ENCODE results near the gene ARSG. TPM values are rescaled to one million over a fixed set of nuclear protein-coding genes. Genes with fewer than 3 reads are reported as not detected.

Gene ARSG
- total RNA-seq, 2 donors from 2014 or later, result 4.4 to 14.1 TPM

DNA sequence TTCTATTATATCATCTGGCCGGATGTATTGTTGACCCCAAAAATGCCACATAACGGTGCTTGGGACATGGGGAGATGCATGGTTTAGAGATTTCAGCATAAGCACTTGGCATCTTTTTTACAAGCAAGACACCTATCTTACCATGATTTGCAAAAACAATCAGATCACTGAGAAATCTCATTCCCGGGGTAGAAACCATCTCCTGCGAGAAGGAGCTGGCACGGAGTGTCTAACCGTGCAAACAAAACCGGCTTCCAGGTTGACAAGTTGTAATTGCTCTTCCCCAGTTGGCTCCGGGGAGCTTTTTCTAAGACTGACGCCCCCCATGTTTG lies 1.4 kb upstream of the ARSG start:
- H3K27ac ChIP-seq (ENCODE audit: low read depth, low read length), result no peak overlapping the region
- H3K27me3 ChIP-seq (ENCODE audit: control insufficient read depth, insufficient read depth, low read length, poor library complexity, severe bottlenecking), result peaks cover 57% of the 10 kb centered on the region
- no peak overlapping the region for H3K27ac Mint-ChIP-seq
- no peak for DNase-seq
- peak overlapping the region; percentile 84 for H3K4me3 ChIP-seq (ENCODE audit: low read length)
- H3K4me1 ChIP-seq (ENCODE audit: control insufficient read depth, insufficient read depth, low read length), result no peaks in the 10 kb centered on the region
- H3K9me3 Mint-ChIP-seq, result no peaks in the 10 kb centered on the region
- peaks cover 65% of the 10 kb centered on the region for H3K27me3 Mint-ChIP-seq (ENCODE audit: insufficient read depth)
- peak overlapping the region; percentile 61 for H3K4me3 Mint-ChIP-seq
- TF ChIP-seq CTCF (conservative IDR thresholded peaks at IDR 0.05), result no peak
- H3K9ac ChIP-seq (ENCODE audit: extremely low read depth, low read length, poor library complexity, severe bottlenecking), result no peak overlapping the region
- no peaks in the 10 kb centered on the region for H3K9me3 ChIP-seq (ENCODE audit: control insufficient read depth, low read length)
- H3K36me3 ChIP-seq (ENCODE audit: control insufficient read depth, insufficient read depth, low read length), result no peaks in the 10 kb centered on the region
- H3K36me3 Mint-ChIP-seq (ENCODE audit: low read depth), result no peaks in the 10 kb centered on the region
- peaks cover 21% of the 10 kb centered on the region for H3K4me1 Mint-ChIP-seq
- WGBS, 2 experiments (ENCODE audit: insufficient coverage in 1 of 2, insufficient read length in 1 of 2), result 22 to 35% methylated on average over 5 to 8 of the region's 9 CpGs

GRCh38 chr17:68290268-68290954 lies 884 bp upstream of the ARSG start:
- H3K27ac ChIP-seq (ENCODE audit: low read depth, low read length), result no peak overlapping the region
- H3K9me3 Mint-ChIP-seq, result no peaks in the 10 kb centered on the region
- peaks cover 23% of the 10 kb centered on the region for H3K4me1 Mint-ChIP-seq
- peaks cover 68% of the 10 kb centered on the region for H3K27me3 Mint-ChIP-seq (ENCODE audit: insufficient read depth)
- H3K4me3 ChIP-seq (ENCODE audit: low read length), result peak overlapping the region; percentile 84
- H3K27ac Mint-ChIP-seq, result no peak overlapping the region
- H3K4me3 Mint-ChIP-seq, result peak overlapping the region; percentile 61
- H3K36me3 Mint-ChIP-seq (ENCODE audit: low read depth), result no peaks in the 10 kb centered on the region
- 1 to 2% methylated on average over 14 to 50 of the region's 50 CpGs for WGBS, 2 experiments (ENCODE audit: insufficient coverage in 1 of 2, insufficient read length in 1 of 2)
- H3K9me3 ChIP-seq (ENCODE audit: control insufficient read depth, low read length), result no peaks in the 10 kb centered on the region
- H3K27me3 ChIP-seq (ENCODE audit: control insufficient read depth, insufficient read depth, low read length, poor library complexity, severe bottlenecking), result peaks cover 60% of the 10 kb centered on the region
- peak; percentile 84 for DNase-seq
- H3K4me1 ChIP-seq (ENCODE audit: control insufficient read depth, insufficient read depth, low read length), result no peaks in the 10 kb centered on the region
- peak overlapping the region; percentile 78 for H3K9ac ChIP-seq (ENCODE audit: extremely low read depth, low read length, poor library complexity, severe bottlenecking)
- H3K36me3 ChIP-seq (ENCODE audit: control insufficient read depth, insufficient read depth, low read length), result no peaks in the 10 kb centered on the region
- no peak for TF ChIP-seq CTCF (conservative IDR thresholded peaks at IDR 0.05)

- Mint-ChIP-seq H3K36me3 (ENCODE audit: low read depth) (no peaks in the 10 kb centered on the region), H3K27ac (no peak overlapping the region), H3K27me3 (ENCODE audit: insufficient read depth) (peaks cover 60% of the 10 kb centered on the region), H3K4me1 (peaks cover 35% of the 10 kb centered on the region), H3K4me3 (peak overlapping the region; percentile 57), H3K9me3 (no peaks in the 10 kb centered on the region)
- Histone ChIP-seq H3K27ac (ENCODE audit: low read depth, low read length) (no peak overlapping the region), H3K27me3 (ENCODE audit: control insufficient read depth, insufficient read depth, low read length, poor library complexity, severe bottlenecking) (peaks cover 60% of the 10 kb centered on the region), H3K9me3 (ENCODE audit: control insufficient read depth, low read length) (no peaks in the 10 kb centered on the region), H3K4me3 (ENCODE audit: low read length) (peak overlapping the region; percentile 84), H3K4me1 (ENCODE audit: control insufficient read depth, insufficient read depth, low read length) (no peaks in the 10 kb centered on the region), H3K36me3 (ENCODE audit: control insufficient read depth, insufficient read depth, low read length) (no peaks in the 10 kb centered on the region), H3K9ac (ENCODE audit: extremely low read depth, low read length, poor library complexity, severe bottlenecking) (peak overlapping the region; percentile 78)
- TF ChIP-seq CTCF (conservative IDR thresholded peaks at IDR 0.05), result peak; percentile 57
- DNase-seq, result peak; percentile 92
- 0 to 1% methylated on average over 28 to 76 of the region's 76 CpGs for WGBS, 2 experiments (ENCODE audit: insufficient coverage in 1 of 2, insufficient read length in 1 of 2)
Observed at GRCh38 chr17:68291836-68292688, 767 bp downstream of the ARSG start.

All from endodermal cell (in vitro differentiated cells).